SK-N-SH (cell line): Measurements from ENCODE around the gene PMM2.
"Not testable (repeated sequence)": the region's sequence is repeated elsewhere in the genome, so short reads cannot be mapped to it uniquely, and the experiment has no call there.

ENCODE experiments used
- EZH2phosphoT487 ChIP-seq: fragments of 200-600 bp; sonication (generic); IDR thresholded peaks from 2 replicates; pipeline ENCODE4 v1.6.1; 2017; ENCODE audit warnings: low read depth, mixed run types, mild to moderate bottlenecking, antibody characterized with exemption, moderate library complexity, borderline replicate concordance
- MXI1 ChIP-seq: IDR thresholded peaks from 2 replicates; pipeline ENCODE4 v1.6.1; 2012; ENCODE audit warnings: mild to moderate bottlenecking, low read depth, low read length, improper control_type of control experiment
- RFX5 ChIP-seq: IDR thresholded peaks from 2 replicates; pipeline ENCODE4 v1.6.1; 2012; ENCODE audit warnings: mild to moderate bottlenecking, improper control_type of control experiment, low read length
- SMC3 ChIP-seq: IDR thresholded peaks from 2 replicates; pipeline ENCODE4 v1.6.1; 2012; ENCODE audit warnings: low read depth, low read length, improper control_type of control experiment
- TF ChIP-seq, protein P1 (sequence below): fragments of 200-600 bp; sonication (generic); IDR thresholded peaks from 2 replicates; pipeline ENCODE4 v1.6.1; 2017; ENCODE audit warnings: antibody characterized with exemption, mild to moderate bottlenecking, moderate library complexity
- TF ChIP-seq, protein P2 (sequence below): IDR thresholded peaks from 2 replicates; pipeline ENCODE4 v1.6.1; 2012; ENCODE audit warnings: mild to moderate bottlenecking, low read depth, low read length, moderate library complexity

DNA sequence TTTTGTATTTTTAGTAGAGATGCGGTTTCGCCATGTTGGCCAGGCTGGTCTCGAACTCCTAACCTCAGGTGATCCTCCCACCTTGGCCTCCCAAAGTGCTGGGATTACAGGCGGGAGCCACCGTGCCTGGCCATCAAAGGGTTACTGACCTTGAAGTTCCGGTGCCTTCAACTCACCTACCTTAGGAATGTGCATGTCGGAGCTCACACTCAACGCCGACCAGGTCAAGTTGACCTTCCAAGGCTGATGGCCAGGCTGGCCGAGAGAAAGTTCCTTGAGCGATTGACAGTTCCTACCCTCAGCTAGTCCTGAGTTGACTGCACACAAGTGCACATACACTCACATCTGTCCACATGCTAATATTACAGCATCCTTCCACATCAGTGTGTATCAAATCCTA lies 11.3 kb upstream of the PMM2 start:
- TF ChIP-seq, protein P1, sequence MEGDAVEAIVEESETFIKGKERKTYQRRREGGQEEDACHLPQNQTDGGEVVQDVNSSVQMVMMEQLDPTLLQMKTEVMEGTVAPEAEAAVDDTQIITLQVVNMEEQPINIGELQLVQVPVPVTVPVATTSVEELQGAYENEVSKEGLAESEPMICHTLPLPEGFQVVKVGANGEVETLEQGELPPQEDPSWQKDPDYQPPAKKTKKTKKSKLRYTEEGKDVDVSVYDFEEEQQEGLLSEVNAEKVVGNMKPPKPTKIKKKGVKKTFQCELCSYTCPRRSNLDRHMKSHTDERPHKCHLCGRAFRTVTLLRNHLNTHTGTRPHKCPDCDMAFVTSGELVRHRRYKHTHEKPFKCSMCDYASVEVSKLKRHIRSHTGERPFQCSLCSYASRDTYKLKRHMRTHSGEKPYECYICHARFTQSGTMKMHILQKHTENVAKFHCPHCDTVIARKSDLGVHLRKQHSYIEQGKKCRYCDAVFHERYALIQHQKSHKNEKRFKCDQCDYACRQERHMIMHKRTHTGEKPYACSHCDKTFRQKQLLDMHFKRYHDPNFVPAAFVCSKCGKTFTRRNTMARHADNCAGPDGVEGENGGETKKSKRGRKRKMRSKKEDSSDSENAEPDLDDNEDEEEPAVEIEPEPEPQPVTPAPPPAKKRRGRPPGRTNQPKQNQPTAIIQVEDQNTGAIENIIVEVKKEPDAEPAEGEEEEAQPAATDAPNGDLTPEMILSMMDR: not testable (repeated sequence)
- TF ChIP-seq MXI1, EZH2phosphoT487, SMC3, RFX5: not testable (repeated sequence)
- TF ChIP-seq, protein P2, sequence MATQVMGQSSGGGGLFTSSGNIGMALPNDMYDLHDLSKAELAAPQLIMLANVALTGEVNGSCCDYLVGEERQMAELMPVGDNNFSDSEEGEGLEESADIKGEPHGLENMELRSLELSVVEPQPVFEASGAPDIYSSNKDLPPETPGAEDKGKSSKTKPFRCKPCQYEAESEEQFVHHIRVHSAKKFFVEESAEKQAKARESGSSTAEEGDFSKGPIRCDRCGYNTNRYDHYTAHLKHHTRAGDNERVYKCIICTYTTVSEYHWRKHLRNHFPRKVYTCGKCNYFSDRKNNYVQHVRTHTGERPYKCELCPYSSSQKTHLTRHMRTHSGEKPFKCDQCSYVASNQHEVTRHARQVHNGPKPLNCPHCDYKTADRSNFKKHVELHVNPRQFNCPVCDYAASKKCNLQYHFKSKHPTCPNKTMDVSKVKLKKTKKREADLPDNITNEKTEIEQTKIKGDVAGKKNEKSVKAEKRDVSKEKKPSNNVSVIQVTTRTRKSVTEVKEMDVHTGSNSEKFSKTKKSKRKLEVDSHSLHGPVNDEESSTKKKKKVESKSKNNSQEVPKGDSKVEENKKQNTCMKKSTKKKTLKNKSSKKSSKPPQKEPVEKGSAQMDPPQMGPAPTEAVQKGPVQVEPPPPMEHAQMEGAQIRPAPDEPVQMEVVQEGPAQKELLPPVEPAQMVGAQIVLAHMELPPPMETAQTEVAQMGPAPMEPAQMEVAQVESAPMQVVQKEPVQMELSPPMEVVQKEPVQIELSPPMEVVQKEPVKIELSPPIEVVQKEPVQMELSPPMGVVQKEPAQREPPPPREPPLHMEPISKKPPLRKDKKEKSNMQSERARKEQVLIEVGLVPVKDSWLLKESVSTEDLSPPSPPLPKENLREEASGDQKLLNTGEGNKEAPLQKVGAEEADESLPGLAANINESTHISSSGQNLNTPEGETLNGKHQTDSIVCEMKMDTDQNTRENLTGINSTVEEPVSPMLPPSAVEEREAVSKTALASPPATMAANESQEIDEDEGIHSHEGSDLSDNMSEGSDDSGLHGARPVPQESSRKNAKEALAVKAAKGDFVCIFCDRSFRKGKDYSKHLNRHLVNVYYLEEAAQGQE: not testable (repeated sequence)
